ENCODE results near the gene HBE1. TPM values are rescaled to one million over a fixed set of nuclear protein-coding genes. Genes with fewer than 3 reads are reported as not detected.

Gene HBE1
- total and polyA plus RNA-seq, 2 donors (not counting 1 experiment from before 2014, with no cell fraction given), result not detected

DNA sequence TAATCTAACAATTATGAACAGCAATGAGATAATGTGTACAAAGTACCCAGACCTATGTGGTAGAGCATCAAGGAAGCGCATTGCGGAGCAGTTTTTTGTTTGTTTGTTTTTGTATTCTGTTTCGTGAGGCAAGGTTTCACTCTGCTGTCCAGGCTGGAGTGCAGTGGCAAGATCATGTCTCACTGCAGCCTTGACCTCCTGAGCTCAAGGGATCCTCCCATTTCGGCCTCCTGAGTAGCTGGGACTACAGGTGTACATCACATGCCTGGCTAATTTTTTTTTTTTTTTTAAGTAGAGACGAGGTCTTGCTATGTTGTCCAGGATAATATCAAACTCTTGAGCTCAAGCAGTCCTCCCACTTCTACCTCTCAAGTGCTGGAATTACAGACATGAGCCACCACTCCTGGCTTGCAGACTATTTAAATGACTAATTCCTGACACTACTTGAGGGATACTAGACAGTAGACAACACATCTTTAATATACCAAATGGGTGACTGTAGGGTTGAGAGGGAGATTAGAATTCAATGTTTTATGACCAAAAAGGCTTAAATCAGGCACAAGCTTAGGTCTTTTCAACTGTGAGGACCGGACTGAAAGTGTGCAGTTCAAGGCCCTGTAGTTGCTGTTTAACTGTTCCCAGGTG lies 19.3 kb upstream of the HBE1 start:
- 89% methylated on average over 4 of the region's 6 CpGs for WGBS (ENCODE audit: insufficient coverage)
- ChIA-PET POLR2A (no interaction called here), CTCF (no interaction called here)
- Histone ChIP-seq H3K27me3 (replicated peaks in 1 of 4; ENCODE audit: control extremely low read depth in 1 of 4, control insufficient read depth in 3 of 4, insufficient read depth in 4 of 4, low read length in 3 of 4) (no peaks in the 10 kb centered on the region), H3K27ac (ENCODE audit: low read length in 2 of 2) (no peak overlapping the region), H4K20me1 (ENCODE audit: control insufficient read depth, insufficient read depth, low read length, poor library complexity, severe bottlenecking) (no peaks in the 10 kb centered on the region), H3K9me3 (ENCODE audit: control extremely low read depth in 1 of 3, control insufficient read depth in 2 of 3, insufficient read depth in 1 of 3, low read length in 2 of 3) (no peaks in the 10 kb centered on the region), H3K4me3 (ENCODE audit: control extremely low read depth in 1 of 5, extremely low read depth in 1 of 5, insufficient read depth in 1 of 5, low read depth in 2 of 5, low read length in 4 of 5) (no peak overlapping the region), H3K79me2 (ENCODE audit: control insufficient read depth, insufficient read depth, low read length) (no peaks in the 10 kb centered on the region), H3K9ac (ENCODE audit: low read length) (no peak overlapping the region), H3K36me3 (replicated peaks in 1 of 2; ENCODE audit: control extremely low read depth in 1 of 2, control insufficient read depth in 1 of 2, extremely low read depth in 1 of 2, insufficient read depth in 2 of 2, low read length in 1 of 2) (no peaks in the 10 kb centered on the region), H3K4me2 (replicated peaks; ENCODE audit: low read depth, low read length, poor library complexity, severe bottlenecking) (no peak overlapping the region), H2AFZ (ENCODE audit: insufficient read depth, low read depth, low read length, poor library complexity, severe bottlenecking) (no peak overlapping the region), H3K4me1 (ENCODE audit: control insufficient read depth in 2 of 2, insufficient read depth in 2 of 2, low read length in 2 of 2) (no peaks in the 10 kb centered on the region)
- Mint-ChIP-seq H3K9me3 (ENCODE audit: insufficient read depth) (no peaks in the 10 kb centered on the region), H3K27me3 (peaks cover under 1% of the 10 kb centered on the region), H3K4me3 (no peak overlapping the region), H3K4me1 (no peaks in the 10 kb centered on the region), H3K27ac (no peak overlapping the region)
- DNase-seq (no peak), ATAC-seq (ENCODE audit: low read depth) (no peak)
- intact Hi-C loops (cut with micrococcal nuclease), result no loop called here
- TF ChIP-seq EZH2 (IDR thresholded peaks at IDR 0.05; ENCODE audit: borderline replicate concordance, insufficient read depth, low read depth, low read length, poor library complexity, severe bottlenecking), result no peak
- TF ChIP-seq, protein P1, sequence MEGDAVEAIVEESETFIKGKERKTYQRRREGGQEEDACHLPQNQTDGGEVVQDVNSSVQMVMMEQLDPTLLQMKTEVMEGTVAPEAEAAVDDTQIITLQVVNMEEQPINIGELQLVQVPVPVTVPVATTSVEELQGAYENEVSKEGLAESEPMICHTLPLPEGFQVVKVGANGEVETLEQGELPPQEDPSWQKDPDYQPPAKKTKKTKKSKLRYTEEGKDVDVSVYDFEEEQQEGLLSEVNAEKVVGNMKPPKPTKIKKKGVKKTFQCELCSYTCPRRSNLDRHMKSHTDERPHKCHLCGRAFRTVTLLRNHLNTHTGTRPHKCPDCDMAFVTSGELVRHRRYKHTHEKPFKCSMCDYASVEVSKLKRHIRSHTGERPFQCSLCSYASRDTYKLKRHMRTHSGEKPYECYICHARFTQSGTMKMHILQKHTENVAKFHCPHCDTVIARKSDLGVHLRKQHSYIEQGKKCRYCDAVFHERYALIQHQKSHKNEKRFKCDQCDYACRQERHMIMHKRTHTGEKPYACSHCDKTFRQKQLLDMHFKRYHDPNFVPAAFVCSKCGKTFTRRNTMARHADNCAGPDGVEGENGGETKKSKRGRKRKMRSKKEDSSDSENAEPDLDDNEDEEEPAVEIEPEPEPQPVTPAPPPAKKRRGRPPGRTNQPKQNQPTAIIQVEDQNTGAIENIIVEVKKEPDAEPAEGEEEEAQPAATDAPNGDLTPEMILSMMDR (IDR thresholded peaks at IDR 0.05), result no peak

GRCh38 chr11:5288108-5288905 lies 18.6 kb upstream of the HBE1 start:
- intact Hi-C loops (cut with micrococcal nuclease), result no loop called here
- Histone ChIP-seq H3K4me2 (replicated peaks; ENCODE audit: low read depth, low read length, poor library complexity, severe bottlenecking) (no peak overlapping the region), H3K36me3 (replicated peaks in 1 of 2; ENCODE audit: control extremely low read depth in 1 of 2, control insufficient read depth in 1 of 2, extremely low read depth in 1 of 2, insufficient read depth in 2 of 2, low read length in 1 of 2) (no peaks in the 10 kb centered on the region), H3K27ac (ENCODE audit: low read length in 2 of 2) (no peak overlapping the region), H3K9me3 (ENCODE audit: control extremely low read depth in 1 of 3, control insufficient read depth in 2 of 3, insufficient read depth in 1 of 3, low read length in 2 of 3) (no peaks in the 10 kb centered on the region), H4K20me1 (ENCODE audit: control insufficient read depth, insufficient read depth, low read length, poor library complexity, severe bottlenecking) (no peaks in the 10 kb centered on the region), H2AFZ (ENCODE audit: insufficient read depth, low read depth, low read length, poor library complexity, severe bottlenecking) (no peak overlapping the region), H3K9ac (ENCODE audit: low read length) (no peak overlapping the region), H3K79me2 (ENCODE audit: control insufficient read depth, insufficient read depth, low read length) (no peaks in the 10 kb centered on the region), H3K4me1 (ENCODE audit: control insufficient read depth in 2 of 2, insufficient read depth in 2 of 2, low read length in 2 of 2) (no peaks in the 10 kb centered on the region), H3K4me3 (ENCODE audit: control extremely low read depth in 1 of 5, extremely low read depth in 1 of 5, insufficient read depth in 1 of 5, low read depth in 2 of 5, low read length in 4 of 5) (no peak overlapping the region), H3K27me3 (replicated peaks in 1 of 4; ENCODE audit: control extremely low read depth in 1 of 4, control insufficient read depth in 3 of 4, insufficient read depth in 4 of 4, low read length in 3 of 4) (no peaks in the 10 kb centered on the region)
- DNase-seq (no peak), ATAC-seq (ENCODE audit: low read depth) (no peak)
- TF ChIP-seq, protein P1 (IDR thresholded peaks at IDR 0.05), result no peak
- no peak for TF ChIP-seq EZH2 (IDR thresholded peaks at IDR 0.05; ENCODE audit: borderline replicate concordance, insufficient read depth, low read depth, low read length, poor library complexity, severe bottlenecking)
- Mint-ChIP-seq H3K27ac (no peak overlapping the region), H3K4me1 (no peaks in the 10 kb centered on the region), H3K27me3 (peaks cover 3% of the 10 kb centered on the region), H3K4me3 (no peak overlapping the region), H3K9me3 (ENCODE audit: insufficient read depth) (no peaks in the 10 kb centered on the region)
- ChIA-PET POLR2A (no interaction called here), CTCF (no interaction called here)
- 89% methylated on average over 3 of the region's 7 CpGs for WGBS (ENCODE audit: insufficient coverage)

All from B cell (primary cell).